ENCODE data around the gene LRG1. TPM values are rescaled to one million over a fixed set of nuclear protein-coding genes. Genes with fewer than 3 reads are reported as not detected.

The LRG1 gene
- total and polyA plus RNA-seq, 12 donors: 0.33 to 52.5 (median 1.6) TPM; not detected in 1

- intact Hi-C loops (cut with DNase I): no loop called here
- 88 to 92% (median 90%) methylated on average over 21 to 37 of the region's 37 CpGs for WGBS, 4 donors
- no peak overlapping the region for H3K27ac ChIP-seq
- no peak for DNase-seq
- H3K9me3 ChIP-seq (replicated peaks in 1 of 3): no peaks in the 10 kb centered on the region
- TF ChIP-seq, protein P1, sequence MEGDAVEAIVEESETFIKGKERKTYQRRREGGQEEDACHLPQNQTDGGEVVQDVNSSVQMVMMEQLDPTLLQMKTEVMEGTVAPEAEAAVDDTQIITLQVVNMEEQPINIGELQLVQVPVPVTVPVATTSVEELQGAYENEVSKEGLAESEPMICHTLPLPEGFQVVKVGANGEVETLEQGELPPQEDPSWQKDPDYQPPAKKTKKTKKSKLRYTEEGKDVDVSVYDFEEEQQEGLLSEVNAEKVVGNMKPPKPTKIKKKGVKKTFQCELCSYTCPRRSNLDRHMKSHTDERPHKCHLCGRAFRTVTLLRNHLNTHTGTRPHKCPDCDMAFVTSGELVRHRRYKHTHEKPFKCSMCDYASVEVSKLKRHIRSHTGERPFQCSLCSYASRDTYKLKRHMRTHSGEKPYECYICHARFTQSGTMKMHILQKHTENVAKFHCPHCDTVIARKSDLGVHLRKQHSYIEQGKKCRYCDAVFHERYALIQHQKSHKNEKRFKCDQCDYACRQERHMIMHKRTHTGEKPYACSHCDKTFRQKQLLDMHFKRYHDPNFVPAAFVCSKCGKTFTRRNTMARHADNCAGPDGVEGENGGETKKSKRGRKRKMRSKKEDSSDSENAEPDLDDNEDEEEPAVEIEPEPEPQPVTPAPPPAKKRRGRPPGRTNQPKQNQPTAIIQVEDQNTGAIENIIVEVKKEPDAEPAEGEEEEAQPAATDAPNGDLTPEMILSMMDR (IDR thresholded peaks at IDR 0.05): no peak
- no peak for TF ChIP-seq POLR2A (IDR thresholded peaks at IDR 0.05)
- peaks cover 0 to 50% of the 10 kb centered on the region in 2 donors for H3K36me3 ChIP-seq (replicated peaks in 1 of 2)
- H3K4me3 ChIP-seq: no peak overlapping the region
- peaks cover 0 to 8% of the 10 kb centered on the region in 2 donors for H3K4me1 ChIP-seq (replicated peaks in 1 of 2)
- H3K27me3 ChIP-seq: no peaks in the 10 kb centered on the region
These were observed 37.3 kb downstream of the LRG1 start for GRCh38 chr19:4502282-4503131.

GRCh38 chr19:4501691-4502090, 38.1 kb downstream of the LRG1 start:
- Histone ChIP-seq H3K9me3 (replicated peaks in 1 of 3) (no peaks in the 10 kb centered on the region), H3K4me1 (replicated peaks in 1 of 2) (peaks cover 0 to 2% of the 10 kb centered on the region in 2 donors), H3K27ac (no peak overlapping the region), H3K36me3 (replicated peaks in 1 of 2) (peaks cover 0 to 59% of the 10 kb centered on the region in 2 donors), H3K4me3 (no peak overlapping the region), H3K27me3 (no peaks in the 10 kb centered on the region)
- TF ChIP-seq, protein P1 (IDR thresholded peaks at IDR 0.05): no peak
- no peak for TF ChIP-seq POLR2A (IDR thresholded peaks at IDR 0.05)
- intact Hi-C loops (cut with DNase I): no loop called here
- WGBS, 4 donors: 86 to 94% (median 88%) methylated on average over 14 to 25 of the region's 25 CpGs
- no peak for DNase-seq

DNA sequence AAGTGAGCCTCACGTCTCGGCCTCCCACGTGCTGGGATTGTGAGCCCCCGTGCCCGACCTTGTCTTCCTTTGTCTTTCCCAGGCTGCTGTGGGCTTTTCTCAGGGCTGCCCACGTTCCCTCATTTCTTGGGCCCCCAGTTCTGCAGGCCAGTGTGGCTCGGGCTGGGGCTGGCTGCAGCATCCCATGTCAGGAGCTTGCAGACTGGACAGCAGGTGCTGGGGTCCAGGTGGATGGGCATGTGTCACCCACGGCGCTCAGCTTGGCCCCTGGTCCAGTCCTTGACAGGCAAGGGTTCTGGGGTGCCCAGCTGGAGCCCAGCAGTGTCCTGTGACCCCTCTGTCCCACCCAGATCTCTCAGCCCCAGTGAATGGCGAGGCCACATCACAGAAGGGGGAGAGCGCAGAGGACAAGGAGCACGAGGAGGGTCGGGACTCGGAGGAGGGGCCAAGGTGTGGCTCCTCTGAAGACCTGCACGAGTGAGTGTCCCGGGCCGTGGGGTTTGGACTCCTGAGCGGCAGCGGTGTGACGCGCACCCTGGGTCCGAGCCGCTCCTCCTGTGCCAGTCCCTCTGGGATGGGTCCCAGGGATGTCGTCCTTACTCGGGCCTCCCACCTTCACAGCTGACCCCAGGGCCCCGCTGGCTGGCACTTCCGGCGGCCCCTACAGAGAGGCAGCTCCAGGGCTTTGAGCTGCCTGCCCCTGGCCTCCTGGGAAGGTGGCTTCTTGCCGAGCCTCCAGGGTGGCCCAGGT, 38.8 kb downstream of the LRG1 start:
- TF ChIP-seq, protein P1 (IDR thresholded peaks at IDR 0.05): no peak
- no peak for TF ChIP-seq POLR2A (IDR thresholded peaks at IDR 0.05)
- no peak for DNase-seq
- H3K4me1 ChIP-seq (replicated peaks in 1 of 2): no peaks in the 10 kb centered on the region
- H3K4me3 ChIP-seq: no peak overlapping the region
- peaks cover 0 to 65% of the 10 kb centered on the region in 2 donors for H3K36me3 ChIP-seq (replicated peaks in 1 of 2)
- intact Hi-C loops (cut with DNase I): no loop called here
- no peaks in the 10 kb centered on the region for H3K9me3 ChIP-seq (replicated peaks in 1 of 3)
- no peak overlapping the region for H3K27ac ChIP-seq
- H3K27me3 ChIP-seq: no peaks in the 10 kb centered on the region
- whole genome bisulfite sequencing, 4 donors: 94 to 97% (median 96%) methylated on average over 11 to 29 of the region's 29 CpGs

GRCh38 chr19:4499855-4500254, 40.0 kb downstream of the LRG1 start:
- no peak for TF ChIP-seq POLR2A (IDR thresholded peaks at IDR 0.05)
- TF ChIP-seq, protein P1 (IDR thresholded peaks at IDR 0.05): no peak
- DNase-seq: no peak
- Histone ChIP-seq H3K9me3 (replicated peaks in 1 of 3) (no peaks in the 10 kb centered on the region), H3K36me3 (replicated peaks in 1 of 2) (peaks cover 0 to 76% of the 10 kb centered on the region in 2 donors), H3K27ac (no peak overlapping the region), H3K4me3 (no peak overlapping the region), H3K27me3 (no peaks in the 10 kb centered on the region), H3K4me1 (replicated peaks in 1 of 2) (no peaks in the 10 kb centered on the region)
- WGBS, 4 donors: 93 to 100% (median 96%) methylated on average over 2 to 15 of the region's 15 CpGs
- intact Hi-C loops (cut with DNase I): no loop called here

Data from adrenal gland (tissue), 12 donors.